Measurements from ENCODE around the gene SLC17A9. TPM values are rescaled to one million over a fixed set of nuclear protein-coding genes. Genes with fewer than 3 reads are reported as not detected.

Gene SLC17A9
- total and polyA plus RNA-seq, 7 experiments from 2014 or later, result 0.44 to 12.6 (median 3.5) TPM

- intact Hi-C loops (cut with micrococcal nuclease), result no loop called here
These were observed 42.4 kb downstream of the SLC17A9 start for GRCh38 chr20:62994869-62995281.

GRCh38 chr20:62995481-62995880, 43.0 kb downstream of the SLC17A9 start:
- no peaks in the 10 kb centered on the region for H3K9me3 ChIP-seq (ENCODE audit: control insufficient read depth in 2 of 3, low read length in 3 of 3)
- H3K4me1 ChIP-seq (ENCODE audit: control insufficient read depth in 2 of 2, insufficient read depth in 2 of 2, low read length in 2 of 2), result no peaks in the 10 kb centered on the region
- no peak overlapping the region for H3K4me3 Mint-ChIP-seq
- no peak overlapping the region for H3K27ac Mint-ChIP-seq
- DNase-seq (no peak), ATAC-seq (no peak)
- H3K36me3 ChIP-seq (ENCODE audit: control insufficient read depth in 2 of 3, insufficient read depth in 3 of 3, low read length in 3 of 3), result no peaks in the 10 kb centered on the region
- H3K4me1 Mint-ChIP-seq, result peaks cover 0 to 5% (median 0%) of the 10 kb centered on the region in 7 donors
- intact Hi-C loops (cut with micrococcal nuclease), result no loop called here
- H3K9me3 Mint-ChIP-seq, result peaks cover 0 to 2% (median 0%) of the 10 kb centered on the region in 11 donors
- H3K36me3 Mint-ChIP-seq, result no peaks in the 10 kb centered on the region
- no peaks in the 10 kb centered on the region for H3K27me3 ChIP-seq (ENCODE audit: control insufficient read depth in 2 of 2, insufficient read depth in 2 of 2, low read length in 2 of 2)
- H3K4me3 ChIP-seq (ENCODE audit: low read length), result no peak overlapping the region
- H3K27me3 Mint-ChIP-seq, result peaks cover 9 to 39% (median 27%) of the 10 kb centered on the region in 5 donors
- ChIA-PET CTCF (interaction anchor here (0.5 kb wide), 1 partner anchor 41 kb away, joined by 3 read pairs; no protein-coding TSS in a partner anchor), POLR2A (no interaction called here)
- H3K27ac ChIP-seq (ENCODE audit: low read depth, low read length), result no peak overlapping the region

More at GRCh38 chr20:62994869-62995281, 42.4 kb downstream of the SLC17A9 start:
- DNase-seq (no peak), ATAC-seq (no peak)
- Histone ChIP-seq H3K36me3 (ENCODE audit: control insufficient read depth in 2 of 3, insufficient read depth in 3 of 3, low read length in 3 of 3) (no peaks in the 10 kb centered on the region), H3K27me3 (ENCODE audit: control insufficient read depth in 2 of 2, insufficient read depth in 2 of 2, low read length in 2 of 2) (no peaks in the 10 kb centered on the region), H3K9me3 (ENCODE audit: control insufficient read depth in 2 of 3, low read length in 3 of 3) (no peaks in the 10 kb centered on the region), H3K4me1 (ENCODE audit: control insufficient read depth in 2 of 2, insufficient read depth in 2 of 2, low read length in 2 of 2) (no peaks in the 10 kb centered on the region), H3K4me3 (ENCODE audit: low read length) (no peak overlapping the region), H3K27ac (ENCODE audit: low read depth, low read length) (no peak overlapping the region)
- Mint-ChIP-seq H3K27me3 (peaks cover 5 to 34% (median 23%) of the 10 kb centered on the region in 5 donors), H3K4me1 (peaks cover 0 to 5% (median 0%) of the 10 kb centered on the region in 7 donors), H3K4me3 (no peak overlapping the region), H3K36me3 (no peaks in the 10 kb centered on the region), H3K27ac (no peak overlapping the region), H3K9me3 (peaks cover 0 to 2% (median 0%) of the 10 kb centered on the region in 11 donors)
- ChIA-PET CTCF (interaction anchor here (1.7 kb wide), 1 partner anchor 22 kb away, joined by 5 read pairs; no protein-coding TSS in a partner anchor), POLR2A (interaction anchor here (1.2 kb wide), 1 partner anchor 46 kb away, joined by 4 read pairs; no protein-coding TSS in a partner anchor)

- no peaks in the 10 kb centered on the region for H3K27me3 ChIP-seq (ENCODE audit: control insufficient read depth in 2 of 2, insufficient read depth in 2 of 2, low read length in 2 of 2)
- H3K4me3 ChIP-seq (ENCODE audit: low read length), result no peak overlapping the region
- ATAC-seq (no peak), DNase-seq (no peak)
- Mint-ChIP-seq H3K27me3 (peaks cover 14 to 42% (median 31%) of the 10 kb centered on the region in 5 donors), H3K4me3 (no peak overlapping the region), H3K27ac (peak overlapping the region in 1 of 9 donors; percentile 55), H3K4me1 (peaks cover 0 to 5% (median 0%) of the 10 kb centered on the region in 7 donors), H3K9me3 (peaks cover 0 to 2% (median 0%) of the 10 kb centered on the region in 11 donors), H3K36me3 (no peaks in the 10 kb centered on the region)
- intact Hi-C loops (cut with micrococcal nuclease), result no loop called here
- H3K4me1 ChIP-seq (ENCODE audit: control insufficient read depth in 2 of 2, insufficient read depth in 2 of 2, low read length in 2 of 2), result no peaks in the 10 kb centered on the region
- no peak overlapping the region for H3K27ac ChIP-seq (ENCODE audit: low read depth, low read length)
- H3K36me3 ChIP-seq (ENCODE audit: control insufficient read depth in 2 of 3, insufficient read depth in 3 of 3, low read length in 3 of 3), result no peaks in the 10 kb centered on the region
- POLR2A ChIA-PET, result no interaction called here
- CTCF ChIA-PET, result interaction anchor here (0.5 kb wide), 1 partner anchor 41 kb away, joined by 3 read pairs; no protein-coding TSS in a partner anchor
- no peaks in the 10 kb centered on the region for H3K9me3 ChIP-seq (ENCODE audit: control insufficient read depth in 2 of 3, low read length in 3 of 3)
These were observed 43.5 kb downstream of the SLC17A9 start for GRCh38 chr20:62995898-62996595.

GRCh38 chr20:62996596-62996982, 44.1 kb downstream of the SLC17A9 start:
- ChIA-PET POLR2A (no interaction called here), CTCF (no interaction called here)
- no peak overlapping the region for H3K4me3 Mint-ChIP-seq
- H3K9me3 ChIP-seq (ENCODE audit: control insufficient read depth in 2 of 3, low read length in 3 of 3), result no peaks in the 10 kb centered on the region
- peaks cover 18 to 45% (median 37%) of the 10 kb centered on the region in 5 donors for H3K27me3 Mint-ChIP-seq
- peaks cover 0 to 5% (median 0%) of the 10 kb centered on the region in 7 donors for H3K4me1 Mint-ChIP-seq
- H3K27ac ChIP-seq (ENCODE audit: low read depth, low read length), result no peak overlapping the region
- DNase-seq (no peak), ATAC-seq (no peak)
- no peak overlapping the region for H3K4me3 ChIP-seq (ENCODE audit: low read length)
- peak overlapping the region in 1 of 9 donors; percentile 55 for H3K27ac Mint-ChIP-seq
- no peaks in the 10 kb centered on the region for H3K36me3 Mint-ChIP-seq
- no peaks in the 10 kb centered on the region for H3K27me3 ChIP-seq (ENCODE audit: control insufficient read depth in 2 of 2, insufficient read depth in 2 of 2, low read length in 2 of 2)
- H3K4me1 ChIP-seq (ENCODE audit: control insufficient read depth in 2 of 2, insufficient read depth in 2 of 2, low read length in 2 of 2), result no peaks in the 10 kb centered on the region
- H3K36me3 ChIP-seq (ENCODE audit: control insufficient read depth in 2 of 3, insufficient read depth in 3 of 3, low read length in 3 of 3), result no peaks in the 10 kb centered on the region
- intact Hi-C loops (cut with micrococcal nuclease), result no loop called here
- H3K9me3 Mint-ChIP-seq, result peaks cover 0 to 2% (median 0%) of the 10 kb centered on the region in 11 donors

GRCh38 chr20:62997417-62998035, 45.0 kb downstream of the SLC17A9 start:
- DNase-seq (no peak), ATAC-seq (no peak)
- H3K36me3 Mint-ChIP-seq, result no peaks in the 10 kb centered on the region
- H3K4me3 Mint-ChIP-seq, result no peak overlapping the region
- H3K4me1 ChIP-seq (ENCODE audit: control insufficient read depth in 2 of 2, insufficient read depth in 2 of 2, low read length in 2 of 2), result no peaks in the 10 kb centered on the region
- H3K27me3 ChIP-seq (ENCODE audit: control insufficient read depth in 2 of 2, insufficient read depth in 2 of 2, low read length in 2 of 2), result no peaks in the 10 kb centered on the region
- ChIA-PET POLR2A (no interaction called here), CTCF (no interaction called here)
- peaks cover 18 to 48% (median 44%) of the 10 kb centered on the region in 5 donors for H3K27me3 Mint-ChIP-seq
- H3K36me3 ChIP-seq (ENCODE audit: control insufficient read depth in 2 of 3, insufficient read depth in 3 of 3, low read length in 3 of 3), result no peaks in the 10 kb centered on the region
- no peak overlapping the region for H3K27ac Mint-ChIP-seq
- H3K9me3 Mint-ChIP-seq, result peaks cover 0 to 2% (median 0%) of the 10 kb centered on the region in 11 donors
- no peak overlapping the region for H3K27ac ChIP-seq (ENCODE audit: low read depth, low read length)
- no peak overlapping the region for H3K4me3 ChIP-seq (ENCODE audit: low read length)
- H3K4me1 Mint-ChIP-seq, result peaks cover 0 to 5% (median 0%) of the 10 kb centered on the region in 7 donors
- intact Hi-C loops (cut with micrococcal nuclease), result no loop called here
- no peaks in the 10 kb centered on the region for H3K9me3 ChIP-seq (ENCODE audit: control insufficient read depth in 2 of 3, low read length in 3 of 3)

GRCh38 chr20:62998449-62998848, 45.9 kb downstream of the SLC17A9 start:
- H3K27ac ChIP-seq (ENCODE audit: low read depth, low read length), result no peak overlapping the region
- Mint-ChIP-seq H3K4me1 (peaks cover 0 to 5% (median 0%) of the 10 kb centered on the region in 7 donors), H3K4me3 (no peak overlapping the region), H3K9me3 (peaks cover 0 to 2% (median 0%) of the 10 kb centered on the region in 11 donors), H3K27me3 (peaks cover 27 to 56% (median 54%) of the 10 kb centered on the region in 5 donors), H3K36me3 (no peaks in the 10 kb centered on the region), H3K27ac (no peak overlapping the region)
- H3K4me1 ChIP-seq (ENCODE audit: control insufficient read depth in 2 of 2, insufficient read depth in 2 of 2, low read length in 2 of 2), result no peaks in the 10 kb centered on the region
- H3K9me3 ChIP-seq (ENCODE audit: control insufficient read depth in 2 of 3, low read length in 3 of 3), result no peaks in the 10 kb centered on the region
- H3K4me3 ChIP-seq (ENCODE audit: low read length), result no peak overlapping the region
- no peaks in the 10 kb centered on the region for H3K36me3 ChIP-seq (ENCODE audit: control insufficient read depth in 2 of 3, insufficient read depth in 3 of 3, low read length in 3 of 3)
- CTCF ChIA-PET, result no interaction called here
- DNase-seq (no peak), ATAC-seq (no peak)
- POLR2A ChIA-PET, result no interaction called here
- intact Hi-C loops (cut with micrococcal nuclease), result no loop called here
- peaks cover 0 to 3% of the 10 kb centered on the region in 2 donors for H3K27me3 ChIP-seq (ENCODE audit: control insufficient read depth in 2 of 2, insufficient read depth in 2 of 2, low read length in 2 of 2)
